Hepatocyte (in vitro differentiated cells): ENCODE data around the gene CAPG.

Experiments used
- EZH2 ChIP-seq: fragments of 200-600 bp; sonication (generic); IDR thresholded peaks from 2 replicates; pipeline ENCODE4 v1.6.1; 2016; ENCODE audit warnings: antibody characterized with exemption, mild to moderate bottlenecking, borderline replicate concordance
- EZH2phosphoT487 ChIP-seq: fragments of 200-600 bp; sonication (generic); IDR thresholded peaks from one replicate; pipeline ENCODE4 v1.6.1; 2018; ENCODE audit warnings: antibody characterized with exemption, mild to moderate bottlenecking, low read depth, moderate library complexity; ENCODE audit not compliant: unreplicated experiment, severe bottlenecking
- TF ChIP-seq, protein P1 (sequence below): fragments of 200-600 bp; sonication (generic); IDR thresholded peaks from 2 replicates; pipeline ENCODE4 v1.5.1; 2016; ENCODE audit warnings: antibody characterized with exemption, mild to moderate bottlenecking; ENCODE audit not compliant: poor library complexity

DNA sequence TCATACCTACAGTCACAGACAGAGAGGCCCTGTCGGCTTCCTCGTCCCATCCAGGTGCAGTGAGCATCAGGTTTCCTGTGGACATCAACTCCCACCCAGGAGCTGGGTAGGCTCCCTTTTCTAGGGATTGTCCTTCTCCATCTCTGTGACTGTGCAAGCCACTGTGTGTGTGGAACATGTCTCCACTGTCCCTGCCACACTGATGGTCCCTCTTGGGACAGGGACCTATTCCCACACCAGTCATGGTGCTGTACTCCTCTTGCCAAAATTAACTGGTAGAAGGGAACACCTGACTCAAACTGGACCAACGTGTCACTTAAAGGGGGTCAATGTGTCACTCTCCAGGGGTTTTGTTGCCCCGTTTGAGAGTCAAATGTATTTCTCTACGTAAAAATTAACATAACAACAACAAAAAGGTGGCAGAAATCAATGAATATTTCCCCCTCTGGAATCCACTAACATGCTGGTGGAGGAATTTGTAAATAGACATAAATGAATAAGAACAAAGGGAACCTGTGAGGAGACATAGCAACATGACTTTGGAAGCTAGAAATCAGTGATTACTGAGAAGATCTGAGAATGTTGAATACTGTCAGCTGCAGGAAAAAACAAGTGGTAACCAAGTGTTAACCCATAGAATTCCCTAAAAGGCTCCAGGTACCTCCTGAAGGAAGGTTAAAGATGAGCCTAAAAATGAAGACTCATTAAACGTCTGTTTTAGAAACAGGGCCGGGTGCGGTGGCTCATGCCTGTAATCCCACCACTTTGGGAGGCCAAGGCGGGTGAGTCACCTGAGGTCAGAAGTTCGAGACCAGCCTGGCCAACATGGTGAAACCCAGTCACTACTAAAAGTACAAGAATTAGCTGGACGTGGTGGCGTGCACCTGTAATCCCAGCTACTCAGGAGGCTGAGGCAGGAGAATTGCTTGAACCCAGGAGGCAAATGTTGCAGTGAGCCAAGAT lies 48.7 kb upstream of the CAPG start:
- TF ChIP-seq, protein P1, sequence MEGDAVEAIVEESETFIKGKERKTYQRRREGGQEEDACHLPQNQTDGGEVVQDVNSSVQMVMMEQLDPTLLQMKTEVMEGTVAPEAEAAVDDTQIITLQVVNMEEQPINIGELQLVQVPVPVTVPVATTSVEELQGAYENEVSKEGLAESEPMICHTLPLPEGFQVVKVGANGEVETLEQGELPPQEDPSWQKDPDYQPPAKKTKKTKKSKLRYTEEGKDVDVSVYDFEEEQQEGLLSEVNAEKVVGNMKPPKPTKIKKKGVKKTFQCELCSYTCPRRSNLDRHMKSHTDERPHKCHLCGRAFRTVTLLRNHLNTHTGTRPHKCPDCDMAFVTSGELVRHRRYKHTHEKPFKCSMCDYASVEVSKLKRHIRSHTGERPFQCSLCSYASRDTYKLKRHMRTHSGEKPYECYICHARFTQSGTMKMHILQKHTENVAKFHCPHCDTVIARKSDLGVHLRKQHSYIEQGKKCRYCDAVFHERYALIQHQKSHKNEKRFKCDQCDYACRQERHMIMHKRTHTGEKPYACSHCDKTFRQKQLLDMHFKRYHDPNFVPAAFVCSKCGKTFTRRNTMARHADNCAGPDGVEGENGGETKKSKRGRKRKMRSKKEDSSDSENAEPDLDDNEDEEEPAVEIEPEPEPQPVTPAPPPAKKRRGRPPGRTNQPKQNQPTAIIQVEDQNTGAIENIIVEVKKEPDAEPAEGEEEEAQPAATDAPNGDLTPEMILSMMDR: no peak
- TF ChIP-seq EZH2 (no peak), EZH2phosphoT487 (no peak)
